HepG2 (cell line): Measurements from ENCODE around the gene FKBP8.

Experiments
- CTCF ChIP-seq: sonication (generic); formaldehyde crosslinking; IDR thresholded peaks from 2 replicates; pipeline ENCODE4 v1.5.0; 2020; ENCODE audit warnings: mild to moderate bottlenecking, missing genetic modification reagents, moderate library complexity
- JUND ChIP-seq: sonication (generic); formaldehyde crosslinking; IDR thresholded peaks from 2 replicates; pipeline ENCODE4 v1.8.0; 2022; ENCODE audit warnings: mild to moderate bottlenecking, missing genetic modification reagents
- RERE ChIP-seq: IDR thresholded peaks from 2 replicates; pipeline ENCODE4 v1.6.1; 2016; ENCODE audit warnings: low read depth, missing genetic modification reagents, missing compliant biosample characterization
- RFX5 ChIP-seq: IDR thresholded peaks from 2 replicates; pipeline ENCODE4 v1.6.1; 2011; ENCODE audit warnings: low read depth, low read length, improper control_type of control experiment
- TAF1 ChIP-seq: sonication (generic); formaldehyde crosslinking; IDR thresholded peaks from 2 replicates; pipeline ENCODE4 v1.4.0; 2020; ENCODE audit warnings: missing genetic modification reagents
- TARDBP ChIP-seq: sonication (generic); formaldehyde crosslinking; IDR thresholded peaks from 2 replicates; pipeline ENCODE4 v1.8.0; 2022; ENCODE audit warnings: mild to moderate bottlenecking, missing genetic modification reagents
- ZBTB43 ChIP-seq: sonication (generic); formaldehyde crosslinking; conservative IDR thresholded peaks from 2 replicates; pipeline ENCODE4 v1.4.0; 2020; ENCODE audit warnings: missing genetic modification reagents
- ZNF124 ChIP-seq: sonication (generic); formaldehyde crosslinking; IDR thresholded peaks from 2 replicates; pipeline ENCODE4 v1.4.0; 2020; ENCODE audit warnings: missing genetic modification reagents

- TF ChIP-seq TAF1 (CRISPR knock-in tag) (no peak), CTCF (CRISPR knock-in tag) (no peak), ZNF124 (CRISPR knock-in tag) (no peak), ZBTB43 (CRISPR knock-in tag) (no peak), TARDBP (CRISPR knock-in tag) (no peak), JUND (CRISPR knock-in tag) (no peak), RERE (no peak), RFX5 (no peak)
Observed at GRCh38 chr19:18536475-18536874, 6.9 kb downstream of the FKBP8 start.
